Measurements from ENCODE around the gene SPCS1.

DNA sequence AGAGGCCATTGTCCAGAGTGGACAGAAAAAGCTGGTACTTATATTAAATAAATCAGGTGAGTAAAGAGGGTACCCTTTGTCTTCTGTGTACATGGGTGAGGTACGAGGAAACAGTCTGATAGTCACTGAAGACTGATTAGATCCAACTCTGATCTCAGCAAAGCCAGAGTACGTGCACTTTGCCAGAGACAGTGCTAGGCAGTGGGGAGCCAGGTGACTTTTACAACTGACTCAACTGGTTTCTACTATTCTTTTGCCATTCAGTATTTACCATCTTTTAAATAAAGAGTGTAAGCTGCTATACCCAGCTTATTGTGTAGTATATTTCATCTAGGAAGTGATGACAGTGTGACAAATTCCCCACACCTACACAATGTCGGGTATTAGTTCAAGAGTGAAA is 16.8 kb upstream of the SPCS1 start:
- TF ChIP-seq, protein P1, sequence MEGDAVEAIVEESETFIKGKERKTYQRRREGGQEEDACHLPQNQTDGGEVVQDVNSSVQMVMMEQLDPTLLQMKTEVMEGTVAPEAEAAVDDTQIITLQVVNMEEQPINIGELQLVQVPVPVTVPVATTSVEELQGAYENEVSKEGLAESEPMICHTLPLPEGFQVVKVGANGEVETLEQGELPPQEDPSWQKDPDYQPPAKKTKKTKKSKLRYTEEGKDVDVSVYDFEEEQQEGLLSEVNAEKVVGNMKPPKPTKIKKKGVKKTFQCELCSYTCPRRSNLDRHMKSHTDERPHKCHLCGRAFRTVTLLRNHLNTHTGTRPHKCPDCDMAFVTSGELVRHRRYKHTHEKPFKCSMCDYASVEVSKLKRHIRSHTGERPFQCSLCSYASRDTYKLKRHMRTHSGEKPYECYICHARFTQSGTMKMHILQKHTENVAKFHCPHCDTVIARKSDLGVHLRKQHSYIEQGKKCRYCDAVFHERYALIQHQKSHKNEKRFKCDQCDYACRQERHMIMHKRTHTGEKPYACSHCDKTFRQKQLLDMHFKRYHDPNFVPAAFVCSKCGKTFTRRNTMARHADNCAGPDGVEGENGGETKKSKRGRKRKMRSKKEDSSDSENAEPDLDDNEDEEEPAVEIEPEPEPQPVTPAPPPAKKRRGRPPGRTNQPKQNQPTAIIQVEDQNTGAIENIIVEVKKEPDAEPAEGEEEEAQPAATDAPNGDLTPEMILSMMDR (IDR thresholded peaks at IDR 0.05): no peak
- no peak for TF ChIP-seq EZH2 (IDR thresholded peaks at IDR 0.05)

Measured in neural progenitor cell (in vitro differentiated cells).